NT2/D1 (cell line): ENCODE measurements around the gene DIP2A.

ENCODE experiments used
- SUZ12 ChIP-seq: IDR thresholded peaks from 2 replicates; pipeline ENCODE4 v1.6.1; 2011; ENCODE audit not compliant: insufficient read length, insufficient read depth; ENCODE audit errors: extremely low read depth
- YY1 ChIP-seq: IDR thresholded peaks from 2 replicates; pipeline ENCODE4 v1.6.1; 2011; ENCODE audit not compliant: insufficient read length, insufficient read depth

DNA sequence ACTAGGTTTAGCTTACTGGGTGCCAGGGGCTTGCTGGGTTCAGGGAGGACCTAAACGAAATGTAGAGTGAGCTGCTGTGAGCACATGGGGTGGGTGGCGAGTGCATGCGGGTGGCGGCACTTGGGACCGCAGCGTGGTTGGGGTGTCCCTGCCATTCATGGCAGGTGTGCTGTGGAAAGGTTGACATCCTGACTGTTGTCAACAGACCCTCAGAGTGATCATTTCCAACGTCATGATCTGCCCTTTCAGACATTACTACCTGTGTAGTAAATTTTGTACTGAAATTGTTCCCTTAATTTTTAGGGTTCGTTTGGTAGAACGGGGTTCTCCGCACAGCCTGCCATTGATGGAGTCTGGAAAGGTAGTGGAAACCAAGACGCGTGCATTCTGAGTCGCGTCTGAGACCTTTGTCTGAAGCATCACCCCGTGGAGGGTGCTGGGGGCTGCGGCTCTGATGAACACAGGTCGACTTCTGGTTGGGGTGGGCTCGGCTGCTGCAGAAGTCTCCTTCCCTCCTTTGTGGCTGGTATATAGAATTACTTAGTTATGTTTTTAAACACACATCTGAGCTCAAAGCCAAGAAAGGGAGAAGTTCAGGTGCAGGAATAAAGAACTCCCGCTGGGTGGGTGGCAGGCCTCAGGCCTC lies 102.9 kb downstream of the DIP2A start:
- TF ChIP-seq SUZ12 (no peak), YY1 (no peak)
